ENCODE results near the gene SLCO2B1. TPM values are rescaled to one million over a fixed set of nuclear protein-coding genes. Genes with fewer than 3 reads are reported as not detected.

Gene SLCO2B1
- total RNA-seq, 1 donor from 2014 or later, result 2.6 TPM

GRCh38 chr11:75190652-75191329, 39.9 kb downstream of the SLCO2B1 start:
- Histone ChIP-seq H3K79me2 (ENCODE audit: insufficient read depth, low read length) (no peaks in the 10 kb centered on the region), H3K27ac (ENCODE audit: low read depth, low read length) (no peak overlapping the region), H3K4me3 (ENCODE audit: insufficient read depth, low read depth, low read length) (no peak overlapping the region), H3K27me3 (ENCODE audit: insufficient read depth, low read length) (peaks cover 8% of the 10 kb centered on the region), H3K36me3 (ENCODE audit: insufficient read depth, low read length) (no peaks in the 10 kb centered on the region), H3K9me3 (ENCODE audit: insufficient read depth, low read depth, low read length) (no peaks in the 10 kb centered on the region), H2AFZ (ENCODE audit: low read depth, low read length) (no peak overlapping the region), H3K4me2 (ENCODE audit: low read length) (no peak overlapping the region), H3K9ac (ENCODE audit: low read length) (no peak overlapping the region), H4K20me1 (ENCODE audit: insufficient read depth, low read length) (no peaks in the 10 kb centered on the region), H3K4me1 (ENCODE audit: insufficient read depth, low read length) (no peaks in the 10 kb centered on the region)
- TF ChIP-seq EZH2 (IDR thresholded peaks at IDR 0.05; ENCODE audit: insufficient read depth, low read length) (no peak), CTCF (IDR thresholded peaks at IDR 0.05; ENCODE audit: insufficient read depth, low read depth, low read length) (no peak)
- peaks cover under 1% of the 10 kb centered on the region for H3K36me3 Mint-ChIP-seq (ENCODE audit: low read depth, unreplicated experiment)
- DNase-seq (ENCODE audit: low read depth), result no peak
- peaks cover 37% of the 10 kb centered on the region for H3K27me3 Mint-ChIP-seq (ENCODE audit: low read depth, unreplicated experiment)
- no peak overlapping the region for H3K27ac Mint-ChIP-seq (ENCODE audit: unreplicated experiment)
- no peaks in the 10 kb centered on the region for H3K4me1 Mint-ChIP-seq (ENCODE audit: low read depth, unreplicated experiment)
- no peaks in the 10 kb centered on the region for H3K9me3 Mint-ChIP-seq (ENCODE audit: unreplicated experiment)
- FAIRE-seq, result no peak
- H3K4me3 Mint-ChIP-seq (ENCODE audit: unreplicated experiment), result no peak overlapping the region

GRCh38 chr11:75191330-75191717, 40.4 kb downstream of the SLCO2B1 start:
- Mint-ChIP-seq H3K27me3 (ENCODE audit: low read depth, unreplicated experiment) (peaks cover 41% of the 10 kb centered on the region), H3K9me3 (ENCODE audit: unreplicated experiment) (peaks cover 2% of the 10 kb centered on the region), H3K36me3 (ENCODE audit: low read depth, unreplicated experiment) (peaks cover 2% of the 10 kb centered on the region), H3K4me3 (ENCODE audit: unreplicated experiment) (no peak overlapping the region), H3K4me1 (ENCODE audit: low read depth, unreplicated experiment) (no peaks in the 10 kb centered on the region), H3K27ac (ENCODE audit: unreplicated experiment) (no peak overlapping the region)
- no peaks in the 10 kb centered on the region for H3K4me1 ChIP-seq (ENCODE audit: insufficient read depth, low read length)
- H3K36me3 ChIP-seq (ENCODE audit: insufficient read depth, low read length), result no peaks in the 10 kb centered on the region
- no peaks in the 10 kb centered on the region for H3K79me2 ChIP-seq (ENCODE audit: insufficient read depth, low read length)
- H3K4me2 ChIP-seq (ENCODE audit: low read length), result no peak overlapping the region
- H4K20me1 ChIP-seq (ENCODE audit: insufficient read depth, low read length), result no peaks in the 10 kb centered on the region
- DNase-seq (ENCODE audit: low read depth) (no peak), FAIRE-seq (no peak)
- TF ChIP-seq EZH2 (IDR thresholded peaks at IDR 0.05; ENCODE audit: insufficient read depth, low read length) (no peak), CTCF (IDR thresholded peaks at IDR 0.05; ENCODE audit: insufficient read depth, low read depth, low read length) (no peak)
- H3K4me3 ChIP-seq (ENCODE audit: insufficient read depth, low read depth, low read length), result no peak overlapping the region
- no peak overlapping the region for H2AFZ ChIP-seq (ENCODE audit: low read depth, low read length)
- peaks cover 11% of the 10 kb centered on the region for H3K27me3 ChIP-seq (ENCODE audit: insufficient read depth, low read length)
- H3K9me3 ChIP-seq (ENCODE audit: insufficient read depth, low read depth, low read length), result no peaks in the 10 kb centered on the region
- no peak overlapping the region for H3K27ac ChIP-seq (ENCODE audit: low read depth, low read length)
- H3K9ac ChIP-seq (ENCODE audit: low read length), result no peak overlapping the region

- Mint-ChIP-seq H3K36me3 (ENCODE audit: low read depth, unreplicated experiment) (peaks cover 5% of the 10 kb centered on the region), H3K4me1 (ENCODE audit: low read depth, unreplicated experiment) (no peaks in the 10 kb centered on the region), H3K4me3 (ENCODE audit: unreplicated experiment) (no peak overlapping the region), H3K27me3 (ENCODE audit: low read depth, unreplicated experiment) (peaks cover 51% of the 10 kb centered on the region), H3K9me3 (ENCODE audit: unreplicated experiment) (peaks cover 2% of the 10 kb centered on the region), H3K27ac (ENCODE audit: unreplicated experiment) (no peak overlapping the region)
- Histone ChIP-seq H2AFZ (ENCODE audit: low read depth, low read length) (no peak overlapping the region), H3K9me3 (ENCODE audit: insufficient read depth, low read depth, low read length) (no peaks in the 10 kb centered on the region), H3K36me3 (ENCODE audit: insufficient read depth, low read length) (no peaks in the 10 kb centered on the region), H3K79me2 (ENCODE audit: insufficient read depth, low read length) (no peaks in the 10 kb centered on the region), H3K4me3 (ENCODE audit: insufficient read depth, low read depth, low read length) (no peak overlapping the region), H3K27me3 (ENCODE audit: insufficient read depth, low read length) (peaks cover 9% of the 10 kb centered on the region), H3K4me1 (ENCODE audit: insufficient read depth, low read length) (no peaks in the 10 kb centered on the region), H3K27ac (ENCODE audit: low read depth, low read length) (no peak overlapping the region), H3K4me2 (ENCODE audit: low read length) (no peak overlapping the region), H3K9ac (ENCODE audit: low read length) (no peak overlapping the region), H4K20me1 (ENCODE audit: insufficient read depth, low read length) (no peaks in the 10 kb centered on the region)
- FAIRE-seq, result no peak
- DNase-seq (ENCODE audit: low read depth), result no peak
- TF ChIP-seq CTCF (IDR thresholded peaks at IDR 0.05; ENCODE audit: insufficient read depth, low read depth, low read length) (no peak), EZH2 (IDR thresholded peaks at IDR 0.05; ENCODE audit: insufficient read depth, low read length) (no peak)
These were observed 42.4 kb downstream of the SLCO2B1 start for GRCh38 chr11:75193271-75193670.
